SK-N-SH (cell line): ENCODE measurements around the gene JMJD1C. TPM values are rescaled to one million over a fixed set of nuclear protein-coding genes. Genes with fewer than 3 reads are reported as not detected.

Source experiments
- CTCF ChIA-PET: fragments of 300-600, 350-600 bp; formaldehyde crosslinking; extraction: SDS; loops from one replicate; lab custom pipeline; 2021; lab: Yijun Ruan, JAX
- POLR2A ChIA-PET: fragments of 350-600 bp; sonication (Branson Sonifier 250); formaldehyde crosslinking; extraction: SDS; loops from one replicate; lab custom pipeline; 2020; ENCODE audit warnings: antibody characterized with exemption, inconsistent platforms; lab: Yijun Ruan, JAX
- DNase-seq: peaks from one replicate; pipeline ENCODE4 v3.0.0; 2012
- H2AFZ ChIP-seq: fragments of 200-600 bp; sonication (generic); 2 replicates; pipeline ENCODE4 v1.8.1; 2016; ENCODE audit warnings: antibody characterized with exemption, mild to moderate bottlenecking, low read depth
- H3F3A ChIP-seq: fragments of 200-600 bp; sonication (generic); replicated peaks from 2 replicates; pipeline ENCODE3; 2016; ENCODE audit warnings: antibody characterized with exemption, mild to moderate bottlenecking; ENCODE audit not compliant: insufficient read depth
- H3K27ac ChIP-seq, 2 experiments: fragments of 200-500 bp in 1 of 2; fragments of 200-600 bp in 1 of 2; sonication (Bioruptor generic) in 1 of 2; sonication (generic), shearing (Covaris generic) in 1 of 2; 2 replicates each; pipeline versions ENCODE4 v1.5.1 to v1.6.1; 2014 to 2016; ENCODE audit warnings: low read depth in 2 of 2, inconsistent platforms in 1 of 2, low read length in 1 of 2, mild to moderate bottlenecking in 1 of 2, mixed read lengths in 1 of 2
- H3K27me3 ChIP-seq: fragments of 200-600 bp; sonication (generic), shearing (Covaris generic); 2 replicates; pipeline ENCODE4 v1.6.1; 2016; ENCODE audit warnings: mixed run types; ENCODE audit not compliant: insufficient read depth
- H3K36me3 ChIP-seq, 2 experiments: fragments of 200-500 bp in 1 of 2; fragments of 200-600 bp in 1 of 2; sonication (Bioruptor generic) in 1 of 2; sonication (generic) in 1 of 2; replicated peaks in 1 of 2; 2 replicates each; pipeline versions ENCODE3 to v1.5.1; 2014 to 2016; ENCODE audit warnings: low read length in 1 of 2, mild to moderate bottlenecking in 1 of 2; ENCODE audit not compliant: insufficient read depth in 2 of 2, control insufficient read depth in 1 of 2
- H3K4me1 ChIP-seq, 2 experiments: fragments of 200-500 bp in 1 of 2; fragments of 200-600 bp in 1 of 2; sonication (Bioruptor generic) in 1 of 2; sonication (generic), shearing (Covaris generic) in 1 of 2; 2 replicates each; pipeline versions ENCODE4 v1.5.1 to v1.6.1; 2014 to 2016; ENCODE audit warnings: low read depth in 1 of 2, low read length in 1 of 2, mixed run types in 1 of 2; ENCODE audit not compliant: insufficient read depth in 2 of 2, control insufficient read depth in 1 of 2
- H3K4me2 ChIP-seq: fragments of 200-600 bp; sonication (generic), shearing (Covaris generic); 2 replicates; pipeline ENCODE4 v1.6.1; 2017; ENCODE audit warnings: mixed run types
- H3K4me3 ChIP-seq, 2 experiments: fragments of 200-500 bp in 1 of 2; fragments of 200-600 bp in 1 of 2; sonication (Bioruptor generic) in 1 of 2; sonication (generic), shearing (Covaris generic) in 1 of 2; 2 replicates each; pipeline versions ENCODE4 v1.5.1 to v1.8.1; 2014 to 2016; ENCODE audit warnings: low read depth in 2 of 2, inconsistent platforms in 1 of 2, low read length in 1 of 2, mild to moderate bottlenecking in 1 of 2, mixed read lengths in 1 of 2, moderate library complexity in 1 of 2
- H3K79me2 ChIP-seq: fragments of 200-600 bp; sonication (generic); 2 replicates; pipeline ENCODE4 v1.8.1; 2017; ENCODE audit warnings: mild to moderate bottlenecking; ENCODE audit not compliant: insufficient read depth
- H3K9ac ChIP-seq: fragments of 200-600 bp; sonication (generic); 2 replicates; pipeline ENCODE4 v1.6.1; 2017; ENCODE audit warnings: mixed run types
- H3K9me2 ChIP-seq: fragments of 200-600 bp; sonication (generic); 2 replicates; pipeline ENCODE4 v1.6.1; 2017; ENCODE audit warnings: mixed run types
- H3K9me3 ChIP-seq: fragments of 200-600 bp; sonication (generic); 2 replicates; pipeline ENCODE4 v1.6.1; 2017; ENCODE audit warnings: mixed run types, mild to moderate bottlenecking, moderate library complexity
- H4K20me1 ChIP-seq: fragments of 200-600 bp; sonication (generic); 2 replicates; pipeline ENCODE4 v1.6.1; 2017; ENCODE audit warnings: mild to moderate bottlenecking, mixed run types; ENCODE audit not compliant: insufficient read depth
- GATA2 ChIP-seq: sonication (generic); formaldehyde crosslinking; IDR thresholded peaks from 2 replicates; pipeline ENCODE4 v1.5.0; 2020; ENCODE audit warnings: mild to moderate bottlenecking, missing genetic modification reagents
- MXI1 ChIP-seq: IDR thresholded peaks from 2 replicates; pipeline ENCODE4 v1.6.1; 2012; ENCODE audit warnings: mild to moderate bottlenecking, low read depth, low read length, improper control_type of control experiment
- POLR2AphosphoS5 ChIP-seq: IDR thresholded peaks from 2 replicates; pipeline ENCODE4 v1.6.1; 2012; ENCODE audit warnings: low read depth, low read length
- SMC3 ChIP-seq: IDR thresholded peaks from 2 replicates; pipeline ENCODE4 v1.6.1; 2012; ENCODE audit warnings: low read depth, low read length, improper control_type of control experiment
- TAF1 ChIP-seq: IDR thresholded peaks from 2 replicates; pipeline ENCODE4 v1.6.1; 2012; ENCODE audit warnings: low read depth, mild to moderate bottlenecking, low read length, moderate library complexity, borderline replicate concordance
- YY1 ChIP-seq: IDR thresholded peaks from 2 replicates; pipeline ENCODE4 v1.4.0; 2012; ENCODE audit warnings: low read depth, mild to moderate bottlenecking
- WGBS: methylation state at CpG from one replicate; pipeline ENCODE4 v1.1.6; 2017; ENCODE audit warnings: low lambda C conversion rate; 5-methylcytosine and 5-hydroxymethylcytosine counted together
- polyA plus RNA-seq, 3 experiments: library from polyadenylated mRNA; depleted of rRNA; stranded (reverse); fragments of >200 nt; gene quantifications; 2 replicates each; pipeline ENCODE4 v1.2.3, GENCODE V29; 2012

Gene JMJD1C
- polyA plus RNA-seq, 1 of the 3 experiments (the other 2 are of a cell fraction): 11.7 TPM

DNA sequence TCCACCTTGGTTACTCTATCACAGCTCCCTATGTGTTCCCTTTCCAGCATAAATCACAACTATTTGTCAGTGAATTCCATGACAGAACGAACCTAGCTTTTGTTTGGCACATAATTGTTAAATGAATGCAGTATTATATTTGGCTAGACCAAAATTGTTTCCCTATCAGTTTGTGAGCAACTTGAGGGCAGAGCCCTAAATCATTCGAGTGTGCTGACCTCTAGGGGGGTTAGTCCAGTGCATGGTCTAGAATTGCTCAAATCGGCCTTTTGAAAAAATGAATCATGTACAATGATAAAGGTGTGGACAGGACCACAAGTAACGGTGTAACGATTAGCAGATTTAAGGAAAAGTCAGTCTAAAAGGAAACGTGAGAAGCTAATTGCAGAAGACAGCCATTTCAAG is 333.1 kb downstream of the JMJD1C start:
- no peaks in the 10 kb centered on the region for H3K36me3 ChIP-seq
- peaks cover 0 to 6% of the 10 kb centered on the region in 2 experiments; a peak in 3 of 4 replicates for H3K4me1 ChIP-seq
- no peaks in the 10 kb centered on the region for H3K27me3 ChIP-seq
- POLR2A ChIA-PET: interaction anchor here (0.5 to 1.7 kb wide), 6 partner anchors 9 to 1085 kb away, joined by 3 to 8 read pairs (median 3); no protein-coding TSS in a partner anchor
- peak overlapping the region; percentile 95; the same call in 1 of the 2 replicates for H2AFZ ChIP-seq
- CTCF ChIA-PET: interaction anchor here (0.8 to 4.2 kb wide), 7 partner anchors 25 to 687 kb away, joined by 3 to 21 read pairs (median 4); no protein-coding TSS in a partner anchor
- H3K9ac ChIP-seq: no peak overlapping the region
- no peak for DNase-seq
- peaks cover 16% of the 10 kb centered on the region for H4K20me1 ChIP-seq
- no peaks in the 10 kb centered on the region for H3F3A ChIP-seq
- WGBS: 30% methylated on average over 6 of the region's 6 CpGs
- H3K9me3 ChIP-seq: no peaks in the 10 kb centered on the region
- H3K79me2 ChIP-seq: peaks cover 45% of the 10 kb centered on the region
- peak overlapping the region; percentile 47; the same call in 1 of the 2 replicates for H3K4me2 ChIP-seq
- H3K4me3 ChIP-seq: peak overlapping the region; percentile 28 to 91; a peak in 3 of 4 replicates
- H3K27ac ChIP-seq: peak overlapping the region; percentile 73 to 92; a peak in 3 of 4 replicates
- TF ChIP-seq MXI1 (peak; percentile 7; the same call in 1 of the 2 replicates), YY1 (peak; percentile 66; the same call in 1 of the 2 replicates), POLR2AphosphoS5 (no peak)
- no peaks in the 10 kb centered on the region for H3K9me2 ChIP-seq

DNA sequence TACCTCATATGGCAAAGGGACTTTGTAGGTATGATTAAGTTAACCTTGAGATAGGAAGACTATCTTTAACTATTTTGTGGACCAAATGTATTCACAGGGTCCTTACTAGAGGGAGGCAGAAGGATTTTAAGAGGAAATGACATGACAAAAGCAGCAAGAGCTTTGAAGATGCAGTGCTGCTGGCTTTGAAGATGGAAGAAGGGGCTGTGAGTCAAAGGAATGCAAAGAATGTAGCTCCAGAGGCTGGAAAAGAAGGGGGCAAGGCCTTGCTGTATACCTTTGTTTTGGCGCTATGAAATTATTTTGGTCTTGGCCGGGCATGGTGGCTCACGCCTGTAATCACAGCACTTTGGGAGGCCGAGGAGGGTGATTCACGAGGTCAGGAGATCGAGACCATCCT is 335.9 kb downstream of the JMJD1C start:
- Histone ChIP-seq H2AFZ (peak overlapping the region; percentile 33; the same call in 1 of the 2 replicates), H3K27me3 (no peaks in the 10 kb centered on the region), H3K4me1 (peaks cover 0 to 6% of the 10 kb centered on the region in 2 experiments; a peak in 3 of 4 replicates), H3K79me2 (peaks cover 17% of the 10 kb centered on the region), H3K36me3 (no peaks in the 10 kb centered on the region), H3K9me2 (no peaks in the 10 kb centered on the region), H3K4me3 (no peak overlapping the region), H3K4me2 (no peak overlapping the region), H3F3A (no peaks in the 10 kb centered on the region), H3K9me3 (no peaks in the 10 kb centered on the region), H3K9ac (no peak overlapping the region), H4K20me1 (no peaks in the 10 kb centered on the region; the same call in 1 of the 2 replicates), H3K27ac (no peak overlapping the region)
- no peak for DNase-seq
- WGBS: 86% methylated on average over 6 of the region's 6 CpGs
- TF ChIP-seq SMC3 (no peak), TAF1 (no peak)
- ChIA-PET POLR2A (no interaction called here), CTCF (interaction anchor here (0.6 kb wide), 1 partner anchor 354 kb away, joined by 3 read pairs; no protein-coding TSS in a partner anchor)

DNA sequence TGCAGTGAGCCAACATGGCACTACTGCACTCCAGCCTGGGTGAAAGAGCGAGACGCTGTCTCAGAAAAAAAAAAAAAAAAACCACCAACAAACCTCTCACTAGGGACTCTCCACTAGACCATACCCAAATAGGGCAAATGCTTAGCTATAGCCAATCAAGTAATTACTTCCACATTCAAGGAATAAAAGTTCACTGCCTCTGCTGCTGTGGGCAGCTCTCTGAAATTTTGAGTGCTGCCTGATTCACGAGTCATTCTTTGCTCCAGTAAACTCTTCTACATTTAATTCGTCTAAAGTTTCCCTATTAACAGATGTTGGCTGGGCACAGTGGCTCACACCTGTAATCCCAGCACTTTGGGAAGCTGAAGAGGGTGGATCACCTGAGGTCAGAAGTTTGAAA is 337.3 kb downstream of the JMJD1C start:
- Histone ChIP-seq H3K9me2 (no peaks in the 10 kb centered on the region), H3K27me3 (no peaks in the 10 kb centered on the region), H4K20me1 (no peaks in the 10 kb centered on the region), H3K27ac (no peak overlapping the region), H3F3A (no peaks in the 10 kb centered on the region), H3K36me3 (no peaks in the 10 kb centered on the region), H3K9me3 (no peaks in the 10 kb centered on the region), H3K4me2 (no peak overlapping the region), H3K79me2 (peaks cover 3% of the 10 kb centered on the region), H3K9ac (no peak overlapping the region), H3K4me3 (no peak overlapping the region), H3K4me1 (no peaks in the 10 kb centered on the region; a peak in 1 of 4 replicates), H2AFZ (0 out of 2 replicates have a peak overlapping the region, but pooled peaks have one; percentile 16)
- no peak for DNase-seq
- no peak for TF ChIP-seq GATA2
- POLR2A ChIA-PET: no interaction called here
- 54% methylated on average over 4 of the region's 4 CpGs for WGBS
- CTCF ChIA-PET: interaction anchor here (1.2 kb wide), 1 partner anchor 30 kb away, joined by 4 read pairs; no protein-coding TSS in a partner anchor
